Liver (tissue), 9 donors: Measurements from ENCODE around the gene ATP13A5. TPM values are rescaled to one million over a fixed set of nuclear protein-coding genes. Genes with fewer than 3 reads are reported as not detected.

Experiments used
- DNase-seq: peaks from one replicate; pipeline ENCODE4 v3.0.0-alpha.2; 2017; ENCODE audit warnings: low spot score
- H3K27ac ChIP-seq, 2 donors: one replicate each; pipeline ENCODE4 v1.7.0; 2013; ENCODE audit warnings: inconsistent platforms in 2 of 2, low read length in 2 of 2, control low read depth in 1 of 2, low read depth in 1 of 2, mild to moderate bottlenecking in 1 of 2
- H3K27me3 ChIP-seq, 4 donors: one replicate each; pipeline versions ENCODE4 v1.6.1 to v1.7.0; 2013; ENCODE audit warnings: low read length in 3 of 4, inconsistent platforms in 1 of 4, mild to moderate bottlenecking in 1 of 4, moderate library complexity in 1 of 4; ENCODE audit not compliant: control insufficient read depth in 4 of 4, insufficient read depth in 4 of 4
- H3K36me3 ChIP-seq, 4 donors: one replicate each; pipeline versions ENCODE4 v1.6.1 to v1.7.0; 2013; ENCODE audit warnings: low read length in 3 of 4, mild to moderate bottlenecking in 3 of 4, low read depth in 1 of 4, moderate library complexity in 1 of 4; ENCODE audit not compliant: control insufficient read depth in 4 of 4, insufficient read depth in 3 of 4
- H3K4me1 ChIP-seq, 4 donors: one replicate each; pipeline versions ENCODE4 v1.6.1 to v1.7.0; 2013; ENCODE audit warnings: low read length in 3 of 4, mild to moderate bottlenecking in 3 of 4, moderate library complexity in 1 of 4; ENCODE audit not compliant: control insufficient read depth in 4 of 4, insufficient read depth in 4 of 4
- H3K4me3 ChIP-seq, 3 donors: one replicate each; pipeline versions ENCODE4 v1.6.1 to v1.7.0; 2013; ENCODE audit warnings: low read length in 3 of 3, control low read depth in 1 of 3, low read depth in 1 of 3, mild to moderate bottlenecking in 1 of 3
- H3K9ac ChIP-seq, 2 donors: one replicate each; pipeline ENCODE4 v1.7.0; 2013; ENCODE audit warnings: low read length in 2 of 2, mild to moderate bottlenecking in 2 of 2, moderate library complexity in 2 of 2, control low read depth in 1 of 2, low read depth in 1 of 2
- H3K9me3 ChIP-seq, 4 donors: one replicate each; pipeline versions ENCODE4 v1.6.1 to v1.7.0; 2013; ENCODE audit warnings: low read length in 3 of 4; ENCODE audit not compliant: control insufficient read depth in 4 of 4
- ATF3 ChIP-seq: IDR thresholded peaks from 2 replicates; pipeline ENCODE4 v1.6.1; 2016; ENCODE audit warnings: antibody characterized with exemption
- CTCF ChIP-seq: fragments of 150-350 bp; IDR thresholded peaks from 2 replicates; pipeline ENCODE4 v1.5.1; 2017; ENCODE audit warnings: improper control_type of control experiment, low read depth, low read length; ENCODE audit not compliant: missing input control
- EGR1 ChIP-seq, 2 donors: IDR thresholded peaks; 2 replicates each; pipeline ENCODE4 v1.6.1; 2016 to 2018; ENCODE audit warnings: antibody characterized with exemption in 2 of 2, low read depth in 2 of 2
- FOXA1 ChIP-seq: IDR thresholded peaks from 2 replicates; pipeline ENCODE4 v1.6.1; 2016; ENCODE audit warnings: antibody characterized with exemption
- FOXA2 ChIP-seq: IDR thresholded peaks from 2 replicates; pipeline ENCODE4 v1.6.1; 2016; ENCODE audit warnings: antibody characterized with exemption
- GABPA ChIP-seq, 2 donors: IDR thresholded peaks in 1 of 2; conservative IDR thresholded peaks in 1 of 2; 2 replicates each; pipeline ENCODE4 v1.6.1; 2016; ENCODE audit warnings: antibody characterized with exemption in 2 of 2, mild to moderate bottlenecking in 1 of 2, moderate library complexity in 1 of 2
- HNF4A ChIP-seq, 2 donors: conservative IDR thresholded peaks; 2 replicates each; pipeline ENCODE4 v1.6.1; 2016; ENCODE audit warnings: antibody characterized with exemption in 2 of 2, mild to moderate bottlenecking in 2 of 2
- HNF4G ChIP-seq: IDR thresholded peaks from 2 replicates; pipeline ENCODE4 v1.6.1; 2016; ENCODE audit warnings: antibody characterized with exemption
- JUND ChIP-seq, 2 donors: IDR thresholded peaks; 2 replicates each; pipeline ENCODE4 v1.6.1; 2016; ENCODE audit warnings: antibody characterized with exemption in 2 of 2
- MAX ChIP-seq: IDR thresholded peaks from 2 replicates; pipeline ENCODE4 v1.6.1; 2016; ENCODE audit warnings: antibody characterized with exemption
- NR2F2 ChIP-seq: IDR thresholded peaks from 2 replicates; pipeline ENCODE4 v1.6.1; 2016; ENCODE audit warnings: antibody characterized with exemption
- RAD21 ChIP-seq, 2 donors: IDR thresholded peaks; 2 replicates each; pipeline ENCODE4 v1.6.1; 2016; ENCODE audit warnings: antibody characterized with exemption in 2 of 2, mild to moderate bottlenecking in 2 of 2
- REST ChIP-seq: IDR thresholded peaks from 2 replicates; pipeline ENCODE4 v1.6.1; 2016; ENCODE audit warnings: antibody characterized with exemption, mild to moderate bottlenecking
- RXRA ChIP-seq, 2 donors: IDR thresholded peaks; 2 replicates each; pipeline ENCODE4 v1.6.1; 2017 to 2018; ENCODE audit warnings: antibody characterized with exemption in 2 of 2, mild to moderate bottlenecking in 1 of 2
- SP1 ChIP-seq: IDR thresholded peaks from 2 replicates; pipeline ENCODE4 v1.6.1; 2018; ENCODE audit warnings: antibody characterized with exemption, mild to moderate bottlenecking
- TAF1 ChIP-seq: conservative IDR thresholded peaks from 2 replicates; pipeline ENCODE4 v1.6.1; 2016; ENCODE audit warnings: antibody characterized with exemption, mild to moderate bottlenecking
- YY1 ChIP-seq: IDR thresholded peaks from 2 replicates; pipeline ENCODE4 v1.6.1; 2016; ENCODE audit warnings: antibody characterized with exemption, mild to moderate bottlenecking
- WGBS: extraction: QIAGEN DNeasy Blood & Tissue Kit; methylation state at CpG from one replicate; pipeline ENCODE4 v1.1.7; 2013; 5-methylcytosine and 5-hydroxymethylcytosine counted together
- polyA plus RNA-seq, 2 donors: library from polyadenylated mRNA; stranded (reverse) in 1 of 2; unstranded in 1 of 2; fragments of 200-250 nt in 1 of 2; fragments of >200 nt in 1 of 2; fragmentation: Nextera tagmentation in 1 of 2; extraction: Ambion mirVana in 1 of 2; gene quantifications; one replicate each; pipeline versions ENCODE4 v1.2.1 to v1.2.3, GENCODE V29; 2013 to 2015
- total RNA-seq, 2 donors: library from RNA; depleted of rRNA; stranded (reverse); fragments of >200 nt; gene quantifications; one replicate each; pipeline ENCODE4 v1.2.3, GENCODE V29; 2014
- TF ChIP-seq, protein P1 (sequence below): IDR thresholded peaks from 2 replicates; pipeline ENCODE4 v1.6.1; 2016; ENCODE audit warnings: antibody characterized with exemption
- donor health status: healthy.
- donor health status: healthy.
- donor health status: healthy.
- donor health status: healthy.
- donor health status: healthy.

Gene ATP13A5
- total and polyA plus RNA-seq, 4 donors = 0.21 TPM; not detected in 3

DNA sequence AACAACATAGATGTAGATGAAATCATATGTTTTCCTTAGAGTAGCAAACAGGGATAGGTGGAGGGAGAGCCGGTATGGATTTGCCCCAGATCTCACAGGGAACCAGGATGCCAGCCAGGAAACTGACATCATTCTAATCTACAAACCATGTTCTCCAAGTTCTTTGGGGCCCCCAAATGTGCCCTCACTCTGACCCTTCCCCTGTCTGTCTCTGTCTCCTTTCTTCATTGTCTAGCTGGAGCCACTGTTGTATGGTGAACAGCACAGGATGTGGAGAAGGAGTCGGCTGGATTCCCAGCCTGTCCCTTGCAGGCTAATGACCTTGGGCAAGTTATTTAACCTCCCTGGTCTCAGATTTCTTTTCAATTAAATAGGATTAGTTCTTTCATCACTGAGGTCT, 962 bp downstream of the ATP13A5 start:
- Histone ChIP-seq H3K9me3 (no peaks in the 10 kb centered on the region), H3K9ac (no peak overlapping the region), H3K4me3 (no peak overlapping the region), H3K36me3 (no peaks in the 10 kb centered on the region), H3K4me1 (no peaks in the 10 kb centered on the region), H3K27me3 (no peaks in the 10 kb centered on the region), H3K27ac (no peak overlapping the region)
- WGBS = 45% methylated on average over 2 of the region's 2 CpGs
- no peak for TF ChIP-seq YY1
- TF ChIP-seq SP1 = no peak
- no peak for TF ChIP-seq RAD21 (IDR thresholded peaks at IDR 0.05)
- TF ChIP-seq, protein P1, sequence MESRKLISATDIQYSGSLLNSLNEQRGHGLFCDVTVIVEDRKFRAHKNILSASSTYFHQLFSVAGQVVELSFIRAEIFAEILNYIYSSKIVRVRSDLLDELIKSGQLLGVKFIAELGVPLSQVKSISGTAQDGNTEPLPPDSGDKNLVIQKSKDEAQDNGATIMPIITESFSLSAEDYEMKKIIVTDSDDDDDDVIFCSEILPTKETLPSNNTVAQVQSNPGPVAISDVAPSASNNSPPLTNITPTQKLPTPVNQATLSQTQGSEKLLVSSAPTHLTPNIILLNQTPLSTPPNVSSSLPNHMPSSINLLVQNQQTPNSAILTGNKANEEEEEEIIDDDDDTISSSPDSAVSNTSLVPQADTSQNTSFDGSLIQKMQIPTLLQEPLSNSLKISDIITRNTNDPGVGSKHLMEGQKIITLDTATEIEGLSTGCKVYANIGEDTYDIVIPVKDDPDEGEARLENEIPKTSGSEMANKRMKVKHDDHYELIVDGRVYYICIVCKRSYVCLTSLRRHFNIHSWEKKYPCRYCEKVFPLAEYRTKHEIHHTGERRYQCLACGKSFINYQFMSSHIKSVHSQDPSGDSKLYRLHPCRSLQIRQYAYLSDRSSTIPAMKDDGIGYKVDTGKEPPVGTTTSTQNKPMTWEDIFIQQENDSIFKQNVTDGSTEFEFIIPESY = no peak
- TF ChIP-seq CTCF = no peak
- TF ChIP-seq RXRA (IDR thresholded peaks at IDR 0.05) = no peak
- TF ChIP-seq TAF1 = no peak
- TF ChIP-seq EGR1 (IDR thresholded peaks at IDR 0.05; ENCODE audit: low read depth in 2 of 2) = no peak
- TF ChIP-seq GABPA (IDR thresholded peaks at IDR 0.05 in 1 of 2, conservative IDR thresholded peaks at IDR 0.05 in 1 of 2) = no peak
- no peak for TF ChIP-seq FOXA2
- TF ChIP-seq HNF4G = no peak
- TF ChIP-seq FOXA1 = no peak
- no peak for TF ChIP-seq HNF4A (conservative IDR thresholded peaks at IDR 0.05)
- TF ChIP-seq ATF3 = no peak
- TF ChIP-seq MAX = no peak
- TF ChIP-seq NR2F2 = no peak
- TF ChIP-seq JUND (IDR thresholded peaks at IDR 0.05) = no peak
- TF ChIP-seq REST = no peak
- DNase-seq = no peak

DNA sequence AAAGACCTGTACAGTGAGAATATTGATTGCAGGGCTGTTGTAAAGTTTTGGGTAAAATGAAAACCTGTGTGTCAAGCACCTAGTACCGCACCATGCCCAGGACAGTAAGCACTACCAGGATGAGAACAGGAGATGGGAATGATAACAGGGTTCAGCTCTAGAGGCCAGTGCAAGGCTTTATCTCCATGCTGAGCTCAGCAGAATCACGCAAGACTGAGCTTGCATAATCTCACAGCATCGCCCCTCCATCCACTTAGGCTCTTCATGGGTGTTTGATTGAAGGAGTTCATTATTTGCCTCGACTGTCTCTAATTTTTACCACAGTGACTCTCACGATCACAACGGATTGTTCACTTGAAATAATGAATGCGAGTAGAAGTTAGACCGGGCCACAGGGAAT, 2.9 kb downstream of the ATP13A5 start:
- H3K9ac ChIP-seq = no peak overlapping the region
- no peak for DNase-seq
- H3K4me3 ChIP-seq = no peak overlapping the region
- no peak overlapping the region for H3K27ac ChIP-seq
- H3K9me3 ChIP-seq = no peaks in the 10 kb centered on the region
- WGBS = 72% methylated on average over 8 of the region's 8 CpGs
- no peaks in the 10 kb centered on the region for H3K27me3 ChIP-seq
- H3K36me3 ChIP-seq = no peaks in the 10 kb centered on the region
- H3K4me1 ChIP-seq = no peaks in the 10 kb centered on the region
- TF ChIP-seq, protein P1 = no peak
- TF ChIP-seq NR2F2 (no peak), RXRA (IDR thresholded peaks at IDR 0.05) (no peak), FOXA1 (no peak), HNF4G (no peak), GABPA (IDR thresholded peaks at IDR 0.05 in 1 of 2, conservative IDR thresholded peaks at IDR 0.05 in 1 of 2) (no peak), ATF3 (no peak), YY1 (no peak), RAD21 (IDR thresholded peaks at IDR 0.05) (no peak), TAF1 (no peak), FOXA2 (no peak), HNF4A (conservative IDR thresholded peaks at IDR 0.05) (no peak), EGR1 (IDR thresholded peaks at IDR 0.05; ENCODE audit: low read depth in 2 of 2) (no peak), JUND (IDR thresholded peaks at IDR 0.05) (no peak), CTCF (no peak)
